Progenitor cell of endocrine pancreas (in vitro differentiated cells): ENCODE measurements around the gene ABCC6. TPM values are rescaled to one million over a fixed set of nuclear protein-coding genes. Genes with fewer than 3 reads are reported as not detected.

Experiments used
- DNase-seq: peaks from one replicate; pipeline ENCODE4 v3.0.0; 2021; ENCODE audit warnings: low spot score; ENCODE audit not compliant: unreplicated experiment
- H3K27ac Mint-ChIP-seq: 2 replicates; pipeline ENCODE4 v1.8.0; 2021; ENCODE audit warnings: mild to moderate bottlenecking, moderate library complexity, mixed read lengths
- H3K27me3 Mint-ChIP-seq: 2 replicates; pipeline ENCODE4 v1.8.0; 2021; ENCODE audit warnings: mixed read lengths
- H3K36me3 Mint-ChIP-seq: 2 replicates; pipeline ENCODE4 v1.8.0; 2022; ENCODE audit warnings: mixed read lengths; ENCODE audit not compliant: insufficient read depth
- H3K4me1 Mint-ChIP-seq: 2 replicates; pipeline ENCODE4 v1.8.0; 2021; ENCODE audit warnings: low read depth, mixed read lengths
- H3K4me3 Mint-ChIP-seq: 2 replicates; pipeline ENCODE4 v1.8.0; 2021; ENCODE audit warnings: low read depth, mild to moderate bottlenecking, moderate library complexity, mixed read lengths
- H3K9me3 Mint-ChIP-seq: 2 replicates; pipeline ENCODE4 v1.8.0; 2021; ENCODE audit warnings: low read depth, mixed read lengths
- total RNA-seq: library from RNA; stranded (reverse); gene quantifications from 2 replicates; pipeline ENCODE4 v1.2.1, GENCODE V29; 2021
- TF ChIP-seq, protein P1 (sequence below): fragments of 200-600 bp; sonication (generic); IDR thresholded peaks from one replicate; pipeline ENCODE4 v1.5.0; 2021; ENCODE audit warnings: antibody characterized with exemption, mild to moderate bottlenecking; ENCODE audit not compliant: unreplicated experiment

Gene ABCC6
- total RNA-seq, 1 donor from 2014 or later: 9.8 TPM

DNA sequence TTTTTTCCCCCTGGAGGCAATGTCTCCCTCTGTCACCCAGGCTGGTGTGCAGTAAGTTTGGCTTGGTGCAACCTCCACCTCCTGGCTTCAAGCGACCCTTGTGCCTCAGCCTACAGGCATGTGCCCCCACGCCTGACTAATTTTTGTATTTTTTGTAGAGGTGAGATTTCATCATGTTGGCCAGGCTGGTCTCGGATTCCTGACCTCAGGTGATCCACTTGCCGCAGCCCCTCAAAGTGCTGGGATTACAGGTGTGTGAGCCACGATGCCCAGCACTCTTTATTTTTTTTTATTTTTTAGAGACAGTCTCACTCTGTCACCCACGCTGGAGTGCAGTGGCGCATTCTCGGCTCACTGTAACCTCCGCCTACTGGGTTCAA, 113.2 kb downstream of the ABCC6 start:
- H3K4me1 Mint-ChIP-seq: no peaks in the 10 kb centered on the region
- no peak for DNase-seq
- TF ChIP-seq, protein P1, sequence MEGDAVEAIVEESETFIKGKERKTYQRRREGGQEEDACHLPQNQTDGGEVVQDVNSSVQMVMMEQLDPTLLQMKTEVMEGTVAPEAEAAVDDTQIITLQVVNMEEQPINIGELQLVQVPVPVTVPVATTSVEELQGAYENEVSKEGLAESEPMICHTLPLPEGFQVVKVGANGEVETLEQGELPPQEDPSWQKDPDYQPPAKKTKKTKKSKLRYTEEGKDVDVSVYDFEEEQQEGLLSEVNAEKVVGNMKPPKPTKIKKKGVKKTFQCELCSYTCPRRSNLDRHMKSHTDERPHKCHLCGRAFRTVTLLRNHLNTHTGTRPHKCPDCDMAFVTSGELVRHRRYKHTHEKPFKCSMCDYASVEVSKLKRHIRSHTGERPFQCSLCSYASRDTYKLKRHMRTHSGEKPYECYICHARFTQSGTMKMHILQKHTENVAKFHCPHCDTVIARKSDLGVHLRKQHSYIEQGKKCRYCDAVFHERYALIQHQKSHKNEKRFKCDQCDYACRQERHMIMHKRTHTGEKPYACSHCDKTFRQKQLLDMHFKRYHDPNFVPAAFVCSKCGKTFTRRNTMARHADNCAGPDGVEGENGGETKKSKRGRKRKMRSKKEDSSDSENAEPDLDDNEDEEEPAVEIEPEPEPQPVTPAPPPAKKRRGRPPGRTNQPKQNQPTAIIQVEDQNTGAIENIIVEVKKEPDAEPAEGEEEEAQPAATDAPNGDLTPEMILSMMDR: no peak
- no peaks in the 10 kb centered on the region for H3K27me3 Mint-ChIP-seq
- no peak overlapping the region for H3K27ac Mint-ChIP-seq
- peaks cover 30% of the 10 kb centered on the region for H3K36me3 Mint-ChIP-seq
- no peak overlapping the region for H3K4me3 Mint-ChIP-seq
- no peaks in the 10 kb centered on the region for H3K9me3 Mint-ChIP-seq

DNA sequence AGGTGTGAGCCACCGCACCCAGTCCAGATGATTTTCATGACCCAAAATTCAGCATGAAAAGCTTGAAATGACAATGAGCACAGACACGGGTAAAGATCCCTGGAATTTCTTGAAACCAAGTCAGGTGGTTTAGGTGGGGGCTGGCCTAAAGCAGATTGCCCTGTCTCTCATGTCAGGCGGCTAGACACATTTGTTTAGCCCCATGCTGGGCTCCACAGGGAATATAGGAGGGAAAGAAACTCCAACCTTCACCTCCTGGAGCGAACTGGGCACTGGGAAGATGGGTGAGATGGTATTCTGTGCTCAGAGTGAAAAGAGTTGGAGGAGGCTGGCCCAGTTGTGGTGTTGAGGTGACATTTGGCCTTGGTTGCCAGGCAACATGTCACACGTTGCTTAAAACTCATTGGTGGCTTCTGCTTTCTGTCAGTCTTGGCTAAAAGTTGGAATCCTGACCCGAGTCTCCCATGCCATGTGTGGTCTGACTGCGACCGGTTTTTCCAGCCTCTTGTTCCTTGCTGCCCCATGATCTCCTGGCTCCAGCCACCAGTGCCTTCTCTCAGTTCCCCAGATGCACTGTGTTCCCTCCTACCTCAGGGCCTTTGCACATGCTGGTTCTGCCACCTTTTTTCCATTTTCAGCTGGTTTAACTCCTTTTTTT, 113.7 kb downstream of the ABCC6 start:
- Mint-ChIP-seq H3K9me3 (no peaks in the 10 kb centered on the region), H3K36me3 (peaks cover 26% of the 10 kb centered on the region), H3K4me3 (no peak overlapping the region), H3K27me3 (no peaks in the 10 kb centered on the region), H3K4me1 (no peaks in the 10 kb centered on the region), H3K27ac (no peak overlapping the region)
- TF ChIP-seq, protein P1: no peak
- DNase-seq: no peak

DNA sequence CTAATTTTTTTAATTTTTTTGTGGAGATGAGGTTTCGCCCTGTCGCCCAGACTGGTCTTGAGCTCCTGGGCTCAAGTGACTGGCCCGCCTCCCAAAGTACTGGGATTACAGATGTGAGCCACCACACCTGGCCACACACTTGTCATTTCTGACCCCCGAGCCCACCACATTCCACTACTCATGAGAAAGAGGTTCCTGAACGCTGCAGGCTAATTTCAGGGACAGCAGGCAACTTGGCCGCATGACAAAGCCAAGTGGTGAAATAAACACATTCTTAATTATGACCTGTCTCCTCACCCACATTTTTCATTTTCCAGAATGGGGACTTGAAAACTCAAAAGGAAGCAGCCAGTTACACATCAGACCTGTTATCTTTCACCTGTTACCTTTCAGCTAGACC, 114.5 kb downstream of the ABCC6 start:
- H3K4me1 Mint-ChIP-seq: no peaks in the 10 kb centered on the region
- peak overlapping the region; percentile 49 for H3K27ac Mint-ChIP-seq
- no peaks in the 10 kb centered on the region for H3K9me3 Mint-ChIP-seq
- no peak for DNase-seq
- TF ChIP-seq, protein P1: no peak
- peaks cover 30% of the 10 kb centered on the region for H3K36me3 Mint-ChIP-seq
- H3K4me3 Mint-ChIP-seq: no peak overlapping the region
- H3K27me3 Mint-ChIP-seq: no peaks in the 10 kb centered on the region

DNA sequence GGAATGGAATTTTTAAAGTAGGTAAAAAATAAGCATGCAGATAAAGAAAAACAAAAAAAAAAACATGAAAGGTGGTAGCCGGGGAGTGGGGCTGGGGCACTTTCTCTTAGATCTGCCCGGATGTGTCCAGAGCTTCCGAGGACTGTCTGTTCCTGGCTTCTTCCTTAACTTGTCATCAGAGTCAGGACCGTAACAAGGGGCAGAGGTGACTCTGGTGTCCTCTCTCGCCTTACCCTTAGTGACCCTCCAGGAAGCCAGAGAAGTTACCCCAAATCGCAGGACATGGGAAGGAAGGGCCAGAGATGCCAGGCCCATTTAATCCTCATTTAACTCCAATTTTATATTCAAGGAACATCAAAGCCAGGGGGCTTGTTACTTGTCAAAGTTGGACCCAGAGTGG, 115.5 kb downstream of the ABCC6 start:
- Mint-ChIP-seq H3K4me3 (no peak overlapping the region), H3K27ac (peak overlapping the region; percentile 35), H3K4me1 (no peaks in the 10 kb centered on the region), H3K9me3 (no peaks in the 10 kb centered on the region), H3K36me3 (peaks cover 37% of the 10 kb centered on the region), H3K27me3 (no peaks in the 10 kb centered on the region)
- DNase-seq: no peak
- TF ChIP-seq, protein P1: no peak

DNA sequence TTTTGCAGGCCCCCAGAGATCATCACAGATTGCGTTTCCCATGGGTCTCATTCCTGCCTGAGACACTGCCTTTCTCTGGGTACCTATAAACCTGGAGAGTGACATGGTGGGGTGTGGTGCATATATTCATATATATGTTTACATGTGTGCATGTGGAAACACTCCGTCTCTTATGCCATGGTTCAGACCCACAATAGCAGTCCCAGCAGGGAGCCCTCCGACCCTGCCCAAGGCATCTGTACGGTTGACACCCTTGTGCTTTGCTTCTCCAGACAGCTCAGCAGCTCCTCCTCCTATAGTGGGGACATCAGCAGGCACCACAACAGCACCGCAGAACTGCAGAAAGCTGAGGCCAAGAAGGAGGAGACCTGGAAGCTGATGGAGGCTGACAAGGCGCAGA, 116.8 kb downstream of the ABCC6 start:
- no peak overlapping the region for H3K27ac Mint-ChIP-seq
- H3K4me1 Mint-ChIP-seq: no peaks in the 10 kb centered on the region
- no peaks in the 10 kb centered on the region for H3K27me3 Mint-ChIP-seq
- H3K4me3 Mint-ChIP-seq: no peak overlapping the region
- DNase-seq: no peak
- H3K36me3 Mint-ChIP-seq: peaks cover 36% of the 10 kb centered on the region
- TF ChIP-seq, protein P1: no peak
- no peaks in the 10 kb centered on the region for H3K9me3 Mint-ChIP-seq
